PC-3 (cell line): ENCODE data around the gene ARFIP1.

Source experiments
- CTCF ChIP-seq: fragments of 300-600 bp; sonication (generic); conservative IDR thresholded peaks from 2 replicates; pipeline ENCODE4 v1.5.1; 2017; ENCODE audit warnings: antibody characterized with exemption, low read depth, mild to moderate bottlenecking, low read length
- EZH2phosphoT487 ChIP-seq: fragments of 300-600 bp; sonication (generic); IDR thresholded peaks from 2 replicates; pipeline ENCODE4 v1.6.1; 2018; ENCODE audit warnings: mild to moderate bottlenecking, antibody characterized with exemption, low read length, borderline replicate concordance

- TF ChIP-seq CTCF (no peak), EZH2phosphoT487 (no peak)
Observed at GRCh38 chr4:152961014-152961772, 181.4 kb downstream of the ARFIP1 start.
